Panc1 (cell line): ENCODE data around the gene SLC25A43.

Experiments used
- POLR2AphosphoS5 ChIP-seq: IDR thresholded peaks from 2 replicates; pipeline ENCODE4 v1.6.1; 2012; ENCODE audit warnings: mild to moderate bottlenecking, low read depth, low read length, moderate library complexity
- TF ChIP-seq, protein P1 (sequence below): fragments of 450-650 bp; IDR thresholded peaks from 2 replicates; pipeline ENCODE4 v1.5.1; 2017; ENCODE audit warnings: mild to moderate bottlenecking

DNA sequence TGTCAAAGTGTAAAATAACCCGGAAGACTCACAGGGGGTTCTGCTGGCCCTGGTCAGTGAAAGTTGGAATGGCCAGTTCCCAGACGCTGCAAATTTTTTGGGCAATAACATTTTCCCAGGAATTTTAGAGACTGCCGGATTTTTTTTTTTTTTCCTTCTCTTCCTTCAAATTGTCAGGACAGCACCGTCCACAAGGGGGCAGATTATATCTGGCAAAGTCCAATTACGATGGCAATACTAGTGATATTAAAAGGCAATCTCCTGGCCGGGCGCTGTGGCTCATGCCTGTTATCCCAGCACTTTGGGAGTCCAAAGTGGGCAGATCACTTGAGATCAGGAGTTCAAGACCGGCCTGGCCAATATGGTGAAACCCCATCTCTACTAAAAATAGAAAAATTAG lies 89.6 kb downstream of the SLC25A43 start:
- no peak for TF ChIP-seq POLR2AphosphoS5
- TF ChIP-seq, protein P1, sequence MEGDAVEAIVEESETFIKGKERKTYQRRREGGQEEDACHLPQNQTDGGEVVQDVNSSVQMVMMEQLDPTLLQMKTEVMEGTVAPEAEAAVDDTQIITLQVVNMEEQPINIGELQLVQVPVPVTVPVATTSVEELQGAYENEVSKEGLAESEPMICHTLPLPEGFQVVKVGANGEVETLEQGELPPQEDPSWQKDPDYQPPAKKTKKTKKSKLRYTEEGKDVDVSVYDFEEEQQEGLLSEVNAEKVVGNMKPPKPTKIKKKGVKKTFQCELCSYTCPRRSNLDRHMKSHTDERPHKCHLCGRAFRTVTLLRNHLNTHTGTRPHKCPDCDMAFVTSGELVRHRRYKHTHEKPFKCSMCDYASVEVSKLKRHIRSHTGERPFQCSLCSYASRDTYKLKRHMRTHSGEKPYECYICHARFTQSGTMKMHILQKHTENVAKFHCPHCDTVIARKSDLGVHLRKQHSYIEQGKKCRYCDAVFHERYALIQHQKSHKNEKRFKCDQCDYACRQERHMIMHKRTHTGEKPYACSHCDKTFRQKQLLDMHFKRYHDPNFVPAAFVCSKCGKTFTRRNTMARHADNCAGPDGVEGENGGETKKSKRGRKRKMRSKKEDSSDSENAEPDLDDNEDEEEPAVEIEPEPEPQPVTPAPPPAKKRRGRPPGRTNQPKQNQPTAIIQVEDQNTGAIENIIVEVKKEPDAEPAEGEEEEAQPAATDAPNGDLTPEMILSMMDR, result peak; percentile 85
